Esophagus muscularis mucosa (tissue), 3 donors: ENCODE measurements around the gene SLC17A9.

Experiments used
- CTCF ChIP-seq, 3 experiments: fragments of 200-600 bp in 2 of 3; fragments of 450-650 bp in 1 of 3; sonication (generic) in 2 of 3; IDR thresholded peaks; one replicate each; pipeline ENCODE4 v1.5.1; 2017 to 2019; ENCODE audit warnings: antibody characterized with exemption in 3 of 3, mild to moderate bottlenecking in 2 of 3, moderate library complexity in 1 of 3
- POLR2A ChIP-seq: fragments of 450-650 bp; IDR thresholded peaks from one replicate; pipeline ENCODE4 v1.6.1; 2017; ENCODE audit warnings: antibody characterized with exemption, moderate library complexity, mild to moderate bottlenecking, low read depth
- POLR2AphosphoS5 ChIP-seq, 2 donors: sonication (generic); formaldehyde crosslinking; IDR thresholded peaks; one replicate each; pipeline ENCODE4 v1.6.1; 2017; ENCODE audit warnings: antibody characterized with exemption in 2 of 2

GRCh38 chr20:62906209-62906608, 46.3 kb upstream of the SLC17A9 start:
- TF ChIP-seq CTCF (IDR thresholded peaks at IDR 0.05) (no peak), POLR2AphosphoS5 (IDR thresholded peaks at IDR 0.05) (no peak), POLR2A (no peak)
